Measurements from ENCODE around the gene ARSJ.
A peak's percentile ranks its signal among the peaks of the same experiment; 100 is the strongest.

ARSJ gene

GRCh38 chr4:113990886-113991285, 11.4 kb upstream of the ARSJ start:
- DNase-seq (ENCODE audit: low read depth in 2 of 2) = no peak
- H3K4me3 ChIP-seq (replicated peaks in 1 of 2; ENCODE audit: low read depth in 2 of 2, low read length in 2 of 2) = no peak overlapping the region
- TF ChIP-seq CTCF (IDR thresholded peaks at IDR 0.05; ENCODE audit: low read depth, low read length) = no peak

GRCh38 chr4:113987382-113987941, 8.0 kb upstream of the ARSJ start:
- TF ChIP-seq CTCF (IDR thresholded peaks at IDR 0.05; ENCODE audit: low read depth, low read length) = no peak
- no peak for DNase-seq (ENCODE audit: low read depth in 2 of 2)
- H3K4me3 ChIP-seq (replicated peaks in 1 of 2; ENCODE audit: low read depth in 2 of 2, low read length in 2 of 2) = no peak overlapping the region

- no peak for TF ChIP-seq CTCF (IDR thresholded peaks at IDR 0.05; ENCODE audit: low read depth, low read length)
- no peak for DNase-seq (ENCODE audit: low read depth in 2 of 2)
- H3K4me3 ChIP-seq (replicated peaks in 1 of 2; ENCODE audit: low read depth in 2 of 2, low read length in 2 of 2) = no peak overlapping the region
Observed at GRCh38 chr4:113982181-113982580, 2.7 kb upstream of the ARSJ start.

- DNase-seq (ENCODE audit: low read depth in 2 of 2) = peak in 1 of 2 donors; percentile 51
- H3K4me3 ChIP-seq (replicated peaks in 1 of 2; ENCODE audit: low read depth in 2 of 2, low read length in 2 of 2) = no peak overlapping the region
- no peak for TF ChIP-seq CTCF (IDR thresholded peaks at IDR 0.05; ENCODE audit: low read depth, low read length)
Observed at GRCh38 chr4:113981591-113981990, 2.1 kb upstream of the ARSJ start.

- peak overlapping the region; percentile 79 to 80 for H3K4me3 ChIP-seq (replicated peaks in 1 of 2; ENCODE audit: low read depth in 2 of 2, low read length in 2 of 2)
- peak; percentile 41 to 57 for DNase-seq (ENCODE audit: low read depth in 2 of 2)
- TF ChIP-seq CTCF (IDR thresholded peaks at IDR 0.05; ENCODE audit: low read depth, low read length) = no peak
Observed at GRCh38 chr4:113979905-113980615, 613 bp upstream of the ARSJ start.

GRCh38 chr4:113978561-113979147, 793 bp downstream of the ARSJ start:
- TF ChIP-seq CTCF (IDR thresholded peaks at IDR 0.05; ENCODE audit: low read depth, low read length) = no peak
- H3K4me3 ChIP-seq (replicated peaks in 1 of 2; ENCODE audit: low read depth in 2 of 2, low read length in 2 of 2) = peak overlapping the region; percentile 79 to 80
- DNase-seq (ENCODE audit: low read depth in 2 of 2) = no peak
